Inflammatory macrophage treated with lipopolysaccharide for 4 hours (primary cell): ENCODE measurements around the gene OCRL.

Experiments used
- DNase-seq: peaks from one replicate; pipeline ENCODE4 v3.0.0-alpha.2; 2020

Gene OCRL

GRCh38 chrX:129540068-129540653 is at the start of gene OCRL:
TSS of gene OCRL (plus strand) at chrX:129540259. CDS start at chrX:129540440, 181 bp downstream.
- peak; percentile 60 for DNase-seq

- no peak for DNase-seq
These were observed 49.7 kb upstream of the OCRL start for GRCh38 chrX:129490330-129490729.

- no peak for DNase-seq
These were observed 46.4 kb upstream of the OCRL start for GRCh38 chrX:129493643-129494042.

GRCh38 chrX:129494887-129495286 is 45.2 kb upstream of the OCRL start:
- DNase-seq, result no peak

GRCh38 chrX:129495900-129496299 is 44.2 kb upstream of the OCRL start:
- DNase-seq, result no peak

- no peak for DNase-seq
These were observed 43.4 kb upstream of the OCRL start for GRCh38 chrX:129496625-129497024.

- no peak for DNase-seq
These were observed 42.8 kb upstream of the OCRL start for GRCh38 chrX:129497146-129497843.

GRCh38 chrX:129510331-129510730 is 29.7 kb upstream of the OCRL start:
- no peak for DNase-seq

GRCh38 chrX:129511689-129512088 is 28.4 kb upstream of the OCRL start:
- DNase-seq, result no peak

GRCh38 chrX:129512409-129512808 is 27.6 kb upstream of the OCRL start:
- no peak for DNase-seq

GRCh38 chrX:129516402-129516801 is 23.7 kb upstream of the OCRL start:
- DNase-seq, result no peak

- no peak for DNase-seq
These were observed 19.9 kb upstream of the OCRL start for GRCh38 chrX:129520151-129520550.

- DNase-seq, result peak; percentile 5
These were observed 17.6 kb upstream of the OCRL start for GRCh38 chrX:129522184-129523078.

GRCh38 chrX:129523079-129523911 is 16.8 kb upstream of the OCRL start, which contains the start of gene SMARCA1:
TSS of gene SMARCA1 (minus strand) at chrX:129523490. CDS start at chrX:129523370, 120 bp downstream.
- no peak for DNase-seq

GRCh38 chrX:129524250-129524850 is 15.7 kb upstream of the OCRL start:
- no peak for DNase-seq

GRCh38 chrX:129525162-129525561 is 14.9 kb upstream of the OCRL start:
- no peak for DNase-seq

GRCh38 chrX:129525896-129526295 is 14.2 kb upstream of the OCRL start:
- DNase-seq, result no peak

GRCh38 chrX:129529685-129530281 is 10.3 kb upstream of the OCRL start:
- DNase-seq, result no peak

- DNase-seq, result no peak
These were observed 9.6 kb upstream of the OCRL start for GRCh38 chrX:129530410-129530809.

- no peak for DNase-seq
These were observed 8.9 kb upstream of the OCRL start for GRCh38 chrX:129531132-129531531.

- no peak for DNase-seq
These were observed 5.1 kb upstream of the OCRL start for GRCh38 chrX:129534816-129535578.
